Endodermal cell (in vitro differentiated cells): ENCODE data around the gene KCNK13. TPM values are rescaled to one million over a fixed set of nuclear protein-coding genes. Genes with fewer than 3 reads are reported as not detected.

Experiments
- total RNA-seq, 2 donors: library from RNA; stranded (reverse); fragmentation: NEBNext Ultra II Directional in 1 of 2; extraction: Animal tissue kit (Norgen Biotek cat#: 25700) in 1 of 2; gene quantifications; 2 replicates in 1 of 2; 3 replicates in 1 of 2; pipeline ENCODE4 v1.2.1, GENCODE V29; 2021

KCNK13 gene
- total RNA-seq, 2 donors from 2014 or later, result 0.58 to 1.3 TPM

Other genes starting within 250 kb of the KCNK13 start
- 10 to 100 TPM; 23.8 to 47.6 TPM for gene EFCAB11, start 107.3 kb upstream of the KCNK13 start, total RNA-seq
- 10 to 100 TPM; 51.4 to 69.2 TPM for gene TDP1, start 106.1 kb upstream of the KCNK13 start, total RNA-seq
- 100 to 1,000 TPM; 108 to 122 TPM for gene PSMC1, start 194.6 kb downstream of the KCNK13 start, total RNA-seq